ENCODE measurements around the gene KCNH2.
A peak's percentile ranks its signal among the peaks of the same experiment; 100 is the strongest.

The KCNH2 gene

DNA sequence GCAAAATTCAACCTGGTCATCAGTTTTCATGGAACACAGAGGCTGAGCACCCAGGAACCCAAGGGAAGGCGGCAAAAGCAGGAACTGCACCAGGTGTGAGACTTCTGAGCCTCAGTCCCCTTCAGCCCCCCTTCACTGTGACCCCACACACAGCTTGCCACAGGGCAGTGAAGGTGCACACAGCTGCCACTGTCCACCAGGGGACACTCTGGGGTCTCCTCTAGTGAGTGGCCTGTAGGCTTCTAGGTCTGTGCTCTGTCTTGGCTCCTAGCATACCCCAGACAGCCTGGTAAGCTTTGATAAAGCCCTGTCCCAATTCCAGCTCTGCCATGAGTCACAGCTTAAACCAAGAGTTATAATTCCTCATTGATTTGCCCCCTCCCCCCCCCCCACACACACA, 12.1 kb downstream of the KCNH2 start:
- peak in 1 of 42 donors; percentile 43 for DNase-seq
- intact Hi-C loops (cut with DNase I) = no loop called here

DNA sequence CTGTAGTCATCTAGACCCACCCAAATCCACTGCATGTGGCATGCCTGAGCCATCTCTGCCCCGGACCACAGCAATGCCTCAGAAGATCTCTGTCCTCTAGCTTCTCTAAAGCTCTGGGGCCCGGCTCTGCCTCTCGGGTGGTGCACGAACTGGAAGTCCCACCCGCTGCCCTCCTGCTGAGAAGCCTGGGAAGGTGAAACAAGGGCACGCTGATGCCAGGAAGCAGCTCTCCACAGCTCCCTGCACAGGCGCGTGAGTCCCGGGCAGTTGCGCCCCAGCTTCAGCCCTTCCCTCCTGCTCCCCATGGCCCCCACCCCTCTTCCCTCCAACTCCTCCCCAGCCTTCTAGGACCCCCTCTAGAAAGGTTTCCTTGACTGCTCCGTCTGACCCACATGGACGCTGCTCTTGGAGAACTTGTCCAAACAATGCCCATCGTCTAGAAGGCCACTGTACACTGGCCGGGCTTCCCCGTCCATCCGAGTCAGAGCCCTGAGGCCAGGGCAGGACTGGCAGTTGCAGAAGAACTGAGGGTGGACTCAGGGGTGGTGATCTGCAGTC, 12.8 kb downstream of the KCNH2 start:
- DNase-seq = no peak
- intact Hi-C loops (cut with DNase I) = no loop called here

DNA sequence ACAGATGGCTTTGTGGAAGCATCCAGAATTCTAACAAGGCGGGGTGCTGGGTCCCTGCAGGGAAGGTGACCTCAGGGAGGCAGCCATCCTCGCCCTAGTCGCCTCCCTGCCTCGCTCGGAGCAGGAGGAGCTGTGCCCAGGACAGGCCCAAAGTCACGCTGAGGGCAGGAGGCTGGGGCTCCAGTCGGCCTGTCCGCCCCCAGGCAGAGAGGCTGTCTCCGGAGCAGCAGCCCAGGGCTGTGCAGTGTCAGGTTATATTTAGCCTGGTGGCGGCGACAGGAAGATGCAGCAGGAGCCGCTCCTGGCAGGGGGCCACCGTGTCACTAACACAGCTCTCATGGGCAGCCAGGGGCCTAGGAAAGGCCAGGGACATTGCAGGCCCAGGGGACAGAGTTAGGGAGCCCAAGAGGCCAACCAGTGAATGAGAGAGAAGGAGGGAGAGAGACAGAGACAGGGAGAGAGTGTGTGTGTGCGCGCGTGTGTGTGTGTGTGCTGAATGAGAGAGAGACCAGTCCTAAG, 13.5 kb downstream of the KCNH2 start:
- peak in 5 of 42 donors; percentile 28 to 66 (median 44) for DNase-seq
- intact Hi-C loops (cut with DNase I) = no loop called here

DNA sequence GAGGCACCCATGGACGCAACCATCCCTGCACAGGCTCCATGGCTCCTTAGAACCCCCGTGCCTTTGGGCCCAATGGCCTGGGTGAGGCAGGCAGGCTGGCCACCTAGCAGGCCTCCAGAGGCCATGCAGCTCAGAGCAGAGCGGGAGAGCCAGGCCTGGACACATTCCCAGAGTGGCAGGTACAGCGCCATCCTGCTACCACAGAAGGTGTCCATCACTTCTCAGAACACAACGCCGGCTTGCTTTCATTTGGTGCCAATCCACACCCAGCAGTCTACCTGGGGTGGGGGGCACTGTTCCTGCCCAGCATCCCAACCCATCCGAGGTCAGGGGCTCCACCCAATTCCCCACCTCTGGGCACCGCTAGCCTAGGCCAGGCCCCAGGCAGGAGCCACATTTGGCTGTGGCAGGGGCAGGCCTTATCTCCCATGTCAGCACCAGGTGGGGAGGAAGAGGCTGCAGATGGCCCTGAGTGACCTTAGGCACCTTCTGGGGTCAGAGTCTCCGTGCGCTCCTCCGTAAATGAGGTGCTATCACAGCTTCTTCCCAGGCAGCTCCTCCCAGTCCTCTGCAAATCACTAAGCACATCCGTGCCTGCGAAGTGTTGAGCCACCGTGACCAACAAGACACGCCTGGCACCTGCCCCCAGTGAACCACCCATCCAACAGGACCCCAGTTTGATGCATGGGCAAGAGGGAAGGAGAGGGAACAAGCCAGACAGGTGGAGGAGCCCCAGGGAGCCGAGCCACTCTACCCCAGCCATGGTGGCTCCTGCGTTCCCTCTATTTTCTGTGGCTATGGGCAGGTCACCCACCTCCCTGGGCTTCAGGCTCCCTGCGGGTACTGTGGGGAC, 14.2 kb downstream of the KCNH2 start:
- DNase-seq = no peak
- intact Hi-C loops (cut with DNase I) = loop anchor here (2.0 kb wide), 1 partner anchor 25 kb away; no protein-coding TSS in a partner anchor

DNA sequence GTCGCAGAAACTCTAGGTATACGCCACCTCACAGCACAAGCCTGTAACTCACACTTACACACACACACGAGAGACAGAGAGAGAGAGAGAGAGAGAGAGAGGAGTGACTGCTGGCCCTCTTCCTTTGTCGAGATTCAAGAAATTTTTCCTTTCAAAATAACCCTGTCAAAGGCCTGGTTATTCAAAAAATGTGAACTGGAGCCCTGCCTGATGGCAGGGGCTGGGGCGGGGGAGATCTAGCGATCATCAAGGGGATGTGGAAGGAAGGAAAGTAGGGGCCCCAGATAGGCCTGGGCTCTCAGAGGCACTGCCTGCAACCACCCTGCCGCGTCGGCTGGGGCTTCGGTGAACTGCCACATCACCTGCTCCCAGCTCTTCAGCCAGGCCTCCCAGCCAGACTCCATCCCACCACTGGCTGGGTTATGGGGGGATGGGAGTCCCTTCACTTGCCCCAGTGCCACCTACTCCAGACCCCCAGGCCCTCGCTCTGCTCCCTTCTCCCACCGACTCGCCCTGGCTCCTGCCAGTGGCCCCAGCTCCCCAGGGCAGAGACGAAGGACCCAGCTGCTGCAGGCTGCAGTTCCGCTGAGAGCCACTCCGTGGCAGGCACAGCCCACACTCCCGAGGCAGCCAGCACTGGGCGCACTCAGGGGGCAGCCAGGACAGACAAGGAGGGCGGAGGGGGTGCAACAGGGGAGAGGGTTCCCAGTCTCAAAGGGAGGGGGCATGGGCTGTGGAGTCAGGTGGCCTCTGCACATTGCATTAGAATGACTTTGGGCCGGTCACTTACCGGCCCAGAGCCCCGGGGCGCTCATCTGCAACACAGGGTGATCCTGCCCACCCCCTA, 15.3 kb downstream of the KCNH2 start:
- intact Hi-C loops (cut with DNase I) = loop anchor here (2.0 kb wide), 1 partner anchor 26 kb away; no protein-coding TSS in a partner anchor

DNA sequence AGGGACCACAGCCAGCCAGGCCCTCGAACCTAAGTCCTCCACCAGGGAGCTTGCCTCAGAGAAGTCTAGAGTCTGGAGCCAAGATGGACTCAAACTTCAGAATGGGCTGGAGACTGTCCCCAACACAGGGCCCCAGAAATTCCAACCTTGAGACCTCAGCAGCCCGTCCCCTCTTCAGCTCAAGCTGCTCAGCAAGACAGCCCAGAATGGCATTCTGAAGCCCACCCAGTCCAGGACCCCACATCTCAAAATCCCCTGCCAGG, 15.9 kb downstream of the KCNH2 start:
- intact Hi-C loops (cut with DNase I) = loop anchor here (2.0 kb wide), 1 partner anchor 27 kb away; no protein-coding TSS in a partner anchor
- DNase-seq = no peak

More for the DNA sequence above, 15.3 kb downstream of the KCNH2 start:
- peak; percentile 55 to 88 (median 75) for DNase-seq

DNA sequence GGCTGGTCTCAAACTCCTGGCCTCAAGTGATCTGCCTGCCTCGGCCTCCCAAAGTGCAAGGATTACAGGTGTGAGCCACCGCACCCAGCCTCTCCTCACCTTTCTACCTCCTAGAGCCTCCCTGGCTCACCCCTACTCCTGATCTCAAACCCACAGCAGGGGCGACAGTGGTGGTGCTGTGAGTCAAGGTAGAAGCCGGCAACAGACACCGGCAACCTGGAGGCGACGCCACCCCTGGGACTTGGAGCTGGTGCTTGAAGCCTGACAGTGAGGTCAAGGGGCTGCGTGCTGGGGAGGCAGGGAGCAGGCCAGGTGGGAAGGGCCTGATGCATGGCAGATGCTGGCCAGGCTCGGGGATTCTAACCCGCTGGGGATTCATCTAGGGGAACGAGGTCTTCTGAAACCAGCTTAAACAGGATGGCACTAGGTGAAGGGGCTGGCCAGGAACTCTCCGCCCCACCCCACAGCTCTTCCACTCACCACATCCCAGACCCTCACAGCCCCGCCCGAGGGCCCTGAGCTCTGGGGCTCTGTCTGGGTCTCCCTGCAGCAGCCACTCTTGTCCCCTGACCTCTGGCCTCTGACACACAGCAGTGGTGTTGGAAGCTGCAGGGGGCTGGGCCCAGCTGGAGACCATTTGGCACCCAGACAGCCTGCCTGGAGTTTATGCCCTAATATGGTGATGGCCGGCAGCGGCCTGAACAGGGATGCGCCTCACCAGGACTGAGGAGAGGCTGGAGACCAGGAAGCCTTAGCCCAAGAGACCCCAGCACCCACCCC, 16.4 kb downstream of the KCNH2 start:
- DNase-seq = no peak

DNA sequence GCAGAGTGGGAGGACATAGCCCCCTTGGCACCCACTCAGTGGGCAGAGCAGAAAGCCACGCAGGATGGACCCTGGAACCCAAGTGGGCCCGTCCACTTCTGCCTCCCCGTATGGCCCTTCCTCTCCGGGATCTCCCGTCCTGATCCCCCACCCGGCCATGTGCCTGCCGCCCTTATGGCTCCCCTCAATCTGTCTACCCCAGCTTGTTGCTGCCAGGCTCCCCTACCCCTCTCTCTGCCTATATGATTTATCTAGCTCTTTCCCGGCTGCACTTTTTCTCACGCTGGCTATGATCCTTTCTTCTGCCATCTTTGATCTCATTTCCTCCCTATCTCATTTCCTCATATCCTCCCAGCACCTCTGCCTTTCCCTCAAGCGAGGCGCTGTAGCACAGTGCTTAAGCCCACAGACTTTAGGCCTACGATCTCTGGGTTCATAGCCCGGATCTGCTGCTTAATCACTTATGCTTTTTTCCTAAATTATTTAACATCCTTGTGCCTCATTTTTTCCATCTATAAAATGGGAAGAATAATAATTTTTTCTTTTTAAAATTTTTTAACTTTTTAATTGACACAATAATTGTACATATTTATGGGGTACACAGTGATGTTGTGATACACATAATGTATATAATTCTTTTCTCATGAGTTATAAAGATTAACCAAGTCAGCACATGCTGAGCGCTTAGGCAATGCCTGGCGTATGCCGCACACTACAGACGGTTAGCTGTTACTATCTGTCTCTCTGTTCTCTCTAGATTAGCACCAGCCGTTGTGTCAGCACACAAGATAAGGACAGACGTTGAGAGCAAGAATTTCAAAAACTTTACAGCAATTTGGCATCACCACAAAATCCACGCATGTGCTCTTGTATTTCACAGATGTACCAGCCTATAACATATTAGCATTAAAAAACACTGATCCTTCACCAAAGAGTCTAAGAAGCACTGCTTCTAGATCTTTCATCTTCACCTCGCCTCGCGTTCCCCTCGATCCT, 18.1 kb downstream of the KCNH2 start:
- intact Hi-C loops (cut with DNase I) = no loop called here
- DNase-seq = no peak

More for the DNA sequence above, 16.4 kb downstream of the KCNH2 start:
- intact Hi-C loops (cut with DNase I) = loop anchor here (2.0 kb wide), 1 partner anchor 27 kb away; no protein-coding TSS in a partner anchor

DNA sequence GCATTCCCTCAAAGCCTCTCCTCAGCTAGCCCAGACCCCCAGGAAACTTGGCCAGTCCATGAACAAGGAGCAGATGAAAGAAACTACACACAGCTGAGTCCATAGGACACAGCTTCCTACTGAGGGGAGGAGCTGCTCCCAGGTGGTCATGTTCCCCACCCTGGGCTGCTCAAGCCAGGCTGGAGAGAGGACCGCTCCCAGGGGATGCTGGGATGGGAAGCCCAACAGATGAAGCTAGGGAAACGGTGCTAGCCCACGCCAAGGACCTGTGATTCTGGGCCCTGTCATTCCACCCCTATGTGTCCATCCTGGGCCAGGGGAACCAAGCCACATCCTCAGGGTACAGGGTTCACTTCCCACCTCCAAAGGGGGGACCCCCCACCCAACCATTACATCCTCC, 19.0 kb downstream of the KCNH2 start:
- no peak for DNase-seq
- intact Hi-C loops (cut with DNase I) = no loop called here

DNA sequence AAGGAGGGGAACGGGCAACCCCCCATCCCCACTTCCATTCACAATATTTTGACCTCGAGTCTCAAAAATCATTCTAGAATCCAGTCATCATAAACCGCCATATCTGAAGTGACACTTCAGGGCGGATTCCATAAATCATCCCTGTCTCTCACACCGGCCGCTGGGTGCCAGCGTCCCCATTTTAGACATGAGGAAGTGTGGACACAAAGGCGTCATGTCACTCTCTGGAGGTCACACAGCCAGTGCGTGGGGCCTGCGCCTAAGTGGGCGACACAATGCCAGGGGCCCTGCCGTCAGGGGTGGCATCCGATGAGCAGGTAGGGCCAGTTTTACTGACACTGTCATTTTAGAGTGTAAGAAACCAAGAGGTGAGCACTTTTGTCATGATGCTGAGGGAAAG, 19.5 kb downstream of the KCNH2 start:
- intact Hi-C loops (cut with DNase I) = no loop called here
- no peak for DNase-seq

DNA sequence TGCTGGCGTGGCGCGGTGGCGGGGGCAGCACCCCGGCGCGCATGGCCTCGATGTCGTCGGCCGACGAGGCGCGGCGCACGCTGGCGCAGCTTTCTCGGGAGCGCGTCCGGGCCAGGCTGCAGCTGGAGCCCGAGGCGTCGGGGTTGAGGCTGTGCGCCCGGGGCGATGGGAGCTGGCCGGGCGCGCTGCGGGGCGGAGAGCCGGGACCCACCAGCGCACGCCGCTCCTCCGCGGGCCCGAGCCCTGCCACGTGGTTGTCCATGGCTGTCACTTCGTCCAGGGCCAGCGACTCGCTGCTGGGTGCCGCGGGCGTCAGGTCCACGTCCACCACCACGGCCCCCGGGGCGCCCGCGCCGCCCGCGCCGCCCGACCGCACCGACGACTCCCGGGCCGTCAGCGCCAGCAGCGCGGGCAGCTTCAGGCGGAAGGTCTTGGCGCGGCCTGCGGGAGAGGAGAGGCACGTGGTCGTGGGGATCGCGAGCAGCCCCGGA, 20.0 kb downstream of the KCNH2 start:
- no peak for DNase-seq
- intact Hi-C loops (cut with DNase I) = no loop called here

DNA sequence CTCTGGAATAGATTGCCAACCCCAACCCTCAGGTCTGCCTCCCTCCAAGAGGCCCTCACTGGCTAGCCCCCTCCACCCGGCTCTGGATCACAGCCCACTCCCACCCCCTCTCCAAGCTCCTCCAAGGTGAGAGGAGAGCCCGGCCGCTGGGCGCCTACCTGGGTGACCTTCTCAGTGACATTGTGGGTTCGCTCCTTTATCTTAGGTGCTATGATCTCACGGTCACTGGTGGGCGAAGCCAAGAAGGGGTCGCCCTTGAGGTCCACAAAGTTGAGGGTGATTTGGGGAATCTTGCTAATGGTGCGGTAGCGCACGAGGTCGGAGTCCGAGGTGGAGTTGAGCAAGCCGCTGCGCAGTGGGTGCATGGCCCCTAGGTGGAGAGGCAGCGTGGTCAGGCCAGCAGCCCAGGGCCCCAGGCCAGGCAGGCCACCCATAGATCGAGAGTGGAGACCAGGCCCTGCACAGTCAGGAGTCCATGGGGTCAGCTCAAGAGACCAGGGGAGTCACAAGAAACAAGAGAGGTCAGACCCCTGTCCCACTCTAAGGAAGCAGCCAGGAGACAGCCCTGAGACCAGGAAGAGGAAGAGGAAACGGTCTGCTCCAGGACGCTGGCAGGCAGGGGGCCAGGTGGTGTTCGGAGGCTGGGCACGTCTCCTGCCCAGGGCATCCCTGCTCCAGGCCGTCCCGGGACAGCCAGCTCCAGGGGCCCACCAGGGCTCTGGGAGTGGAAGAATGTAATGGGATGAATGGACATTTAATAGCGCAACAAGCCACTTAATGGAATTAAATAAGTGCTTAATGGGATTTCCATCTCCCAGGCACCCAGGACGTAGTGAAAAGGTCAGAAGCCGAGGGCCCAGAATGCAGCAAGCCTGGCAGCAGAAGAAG, 20.7 kb downstream of the KCNH2 start:
- intact Hi-C loops (cut with DNase I) = no loop called here
- no peak for DNase-seq

DNA sequence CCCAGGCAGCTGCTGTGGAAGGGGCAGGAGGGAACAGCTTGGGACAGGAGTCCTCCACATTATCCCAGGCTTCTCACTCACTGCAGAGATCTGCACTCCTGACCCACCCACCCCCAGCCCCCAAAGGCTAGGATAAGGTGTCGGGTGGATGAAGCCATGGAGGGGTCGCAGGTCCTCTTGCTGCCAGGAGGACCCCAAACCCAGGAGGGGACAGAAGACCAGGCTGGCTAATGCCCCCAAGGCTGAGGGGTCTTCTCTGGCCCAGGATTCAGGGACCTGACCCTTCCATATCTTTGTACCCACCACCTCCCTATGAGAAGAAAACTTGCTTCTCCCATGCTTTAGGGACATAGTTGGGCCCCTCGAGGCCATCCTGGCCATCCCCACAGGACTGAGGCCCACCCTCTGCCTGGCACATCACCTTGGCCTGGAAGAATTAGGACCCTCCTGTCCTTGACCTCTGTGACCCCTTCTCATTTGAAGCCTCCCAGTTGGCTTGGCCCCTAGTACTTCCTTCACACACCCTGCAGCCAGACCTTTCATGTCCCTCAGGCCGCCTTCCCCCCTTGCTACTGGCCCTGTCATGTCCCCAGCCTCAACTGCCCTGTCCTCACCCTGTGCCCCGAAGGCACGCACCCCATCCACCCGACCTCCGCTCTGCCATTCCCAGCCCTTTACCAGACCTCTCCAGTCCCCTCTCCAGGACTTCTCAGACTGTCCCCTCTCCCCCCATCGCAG, 21.6 kb downstream of the KCNH2 start:
- intact Hi-C loops (cut with DNase I) = no loop called here
- DNase-seq = no peak

DNA sequence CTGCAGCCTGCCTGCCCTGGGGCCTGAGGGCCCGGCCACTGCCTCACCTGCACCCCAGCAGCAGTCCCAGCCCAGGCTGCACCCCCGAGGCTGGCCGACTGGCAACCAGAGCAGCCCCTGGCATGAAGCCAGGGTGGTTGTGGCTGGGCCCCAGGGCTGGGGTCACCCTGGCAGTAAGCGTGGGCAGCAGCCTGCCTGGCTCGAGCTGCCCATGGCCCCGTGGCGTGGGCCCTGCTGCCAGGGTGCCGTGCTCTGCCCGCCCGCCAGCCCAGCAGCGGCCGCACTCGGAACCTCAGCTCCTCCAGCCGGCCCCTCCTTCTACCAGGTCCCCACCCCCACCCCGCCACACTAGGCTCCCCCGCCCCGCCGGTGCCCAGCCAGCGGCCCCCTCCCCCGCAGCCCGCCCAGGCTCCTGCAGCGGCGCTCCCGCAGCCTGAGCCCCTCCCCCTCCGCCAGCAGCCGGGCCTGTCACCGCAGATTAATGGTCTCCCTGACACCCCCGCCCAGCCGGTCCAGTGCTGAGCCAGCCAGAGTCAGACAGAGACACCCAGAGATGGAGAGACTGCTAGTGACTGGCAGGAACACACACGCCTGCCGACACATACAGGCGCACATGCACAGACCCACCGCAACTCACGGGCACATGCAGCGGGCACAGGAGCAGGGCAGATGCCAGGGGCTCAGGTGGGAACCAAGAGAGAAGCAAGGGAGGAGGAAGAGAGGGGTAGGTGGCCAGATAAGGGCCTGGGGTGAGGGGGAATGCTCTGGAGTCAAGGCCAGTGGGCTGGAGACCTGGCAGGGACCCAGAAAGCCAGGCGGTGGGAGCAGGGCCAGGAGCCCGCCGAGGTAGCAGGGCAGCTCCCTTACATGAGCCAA, 22.4 kb downstream of the KCNH2 start:
- intact Hi-C loops (cut with DNase I) = no loop called here
- DNase-seq = peak in 15 of 42 donors; percentile 12 to 69 (median 47)

DNA sequence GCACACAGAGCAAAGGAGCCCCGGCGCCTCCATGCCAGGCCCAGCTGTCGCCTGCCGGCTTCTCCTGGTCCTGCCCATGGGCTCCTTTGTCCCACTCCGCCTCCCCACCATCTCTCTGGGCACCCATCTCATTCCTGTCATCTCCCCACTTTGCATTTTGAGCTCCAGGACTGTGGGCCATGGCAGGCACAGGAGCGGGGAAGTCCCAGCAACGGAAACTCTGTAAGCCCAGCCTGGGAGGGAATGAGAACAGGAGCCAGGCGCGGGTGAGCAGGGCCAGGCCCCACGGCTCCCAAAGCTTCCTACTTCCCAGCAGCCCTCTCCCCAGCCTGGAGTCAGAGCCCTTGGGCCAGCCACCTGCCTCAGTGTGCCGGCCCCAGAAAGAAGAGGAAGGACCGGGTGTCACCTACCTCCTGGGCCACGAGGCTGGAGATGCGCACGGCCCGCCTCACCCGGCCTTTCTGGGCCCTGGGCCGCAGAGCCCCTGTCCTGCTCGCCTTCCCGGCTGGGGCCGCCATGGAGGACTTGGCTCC, 23.1 kb downstream of the KCNH2 start:
- DNase-seq = no peak

More for the DNA sequence above, 23.1 kb downstream of the KCNH2 start:
- intact Hi-C loops (cut with DNase I) = no loop called here

Measured in head of caudate nucleus (tissue), 42 donors.